Hepatocyte (in vitro differentiated cells): ENCODE measurements around the gene MICOS13. TPM values are rescaled to one million over a fixed set of nuclear protein-coding genes. Genes with fewer than 3 reads are reported as not detected.

Experiments
- DNase-seq: peaks from one replicate; pipeline ENCODE4 v3.0.0-alpha.2; 2016; ENCODE audit warnings: low spot score
- H2AFZ ChIP-seq: fragments of 200-600 bp; sonication (generic); 2 replicates; pipeline ENCODE4 v1.6.0; 2016; ENCODE audit warnings: antibody characterized with exemption, mild to moderate bottlenecking
- H3K27ac ChIP-seq: fragments of 200-600 bp; sonication (generic); 2 replicates; pipeline ENCODE4 v1.5.1; 2016; ENCODE audit warnings: mild to moderate bottlenecking
- H3K27me3 ChIP-seq: fragments of 200-600 bp; sonication (generic); 2 replicates; pipeline ENCODE4 v1.6.1; 2016
- H3K36me3 ChIP-seq: fragments of 200-600 bp; sonication (generic); replicated peaks from 2 replicates; pipeline ENCODE4 v1.5.1; 2016; ENCODE audit warnings: low read depth; ENCODE audit not compliant: insufficient read depth
- H3K4me1 ChIP-seq: fragments of 200-600 bp; sonication (generic); 2 replicates; pipeline ENCODE4 v1.5.1; 2016; ENCODE audit warnings: mild to moderate bottlenecking, moderate library complexity; ENCODE audit not compliant: insufficient read depth
- H3K4me2 ChIP-seq: fragments of 200-600 bp; sonication (generic); 2 replicates; pipeline ENCODE4 v1.6.0; 2016
- H3K4me3 ChIP-seq: fragments of 200-600 bp; sonication (generic); 2 replicates; pipeline ENCODE4 v1.5.1; 2016; ENCODE audit warnings: mild to moderate bottlenecking
- H3K79me2 ChIP-seq: fragments of 200-600 bp; sonication (generic); 2 replicates; pipeline ENCODE4 v1.6.0; 2017; ENCODE audit warnings: mild to moderate bottlenecking
- H3K9me2 ChIP-seq: fragments of 200-600 bp; sonication (generic); replicated peaks from 2 replicates; pipeline ENCODE4 v1.6.0; 2017; ENCODE audit warnings: mild to moderate bottlenecking; ENCODE audit not compliant: insufficient read depth
- H3K9me3 ChIP-seq: fragments of 200-600 bp; sonication (generic); 2 replicates; pipeline ENCODE4 v1.5.1; 2016; ENCODE audit warnings: low read depth, mild to moderate bottlenecking
- H4K20me1 ChIP-seq: fragments of 200-600 bp; sonication (generic); 2 replicates; pipeline ENCODE4 v1.6.0; 2016; ENCODE audit warnings: mild to moderate bottlenecking; ENCODE audit not compliant: insufficient read depth, poor library complexity, severe bottlenecking
- CTCF ChIP-seq: fragments of 200-600 bp; sonication (generic); IDR thresholded peaks from 2 replicates; pipeline ENCODE4 v1.5.1; 2016; ENCODE audit warnings: antibody characterized with exemption, mild to moderate bottlenecking; ENCODE audit not compliant: poor library complexity
- EZH2 ChIP-seq: fragments of 200-600 bp; sonication (generic); IDR thresholded peaks from 2 replicates; pipeline ENCODE4 v1.6.1; 2016; ENCODE audit warnings: antibody characterized with exemption, mild to moderate bottlenecking, borderline replicate concordance
- EZH2phosphoT487 ChIP-seq: fragments of 200-600 bp; sonication (generic); IDR thresholded peaks from one replicate; pipeline ENCODE4 v1.6.1; 2018; ENCODE audit warnings: antibody characterized with exemption, mild to moderate bottlenecking, low read depth, moderate library complexity; ENCODE audit not compliant: unreplicated experiment, severe bottlenecking
- WGBS: methylation state at CpG from one replicate; pipeline ENCODE4 v1.1.6; 2016; ENCODE audit warnings: low lambda C conversion rate; ENCODE audit errors: missing lambda C conversion rate; 5-methylcytosine and 5-hydroxymethylcytosine counted together
- polyA plus RNA-seq: library from polyadenylated mRNA; unstranded; fragments of >200 nt; fragmentation: Nextera tagmentation; extraction: Ambion mirVana; gene quantifications from 2 replicates; pipeline ENCODE4 v1.2.1, GENCODE V29; 2016
- total RNA-seq: library from RNA; depleted of rRNA; stranded (reverse); fragments of >200 nt; gene quantifications from 2 replicates; pipeline ENCODE4 v1.2.3, GENCODE V29; 2014

Gene MICOS13
- total and polyA plus RNA-seq, 2 experiments from 2014 or later: 32.3 to 120 TPM

- no peak overlapping the region for H2AFZ ChIP-seq
- peaks cover 30% of the 10 kb centered on the region for H3K4me1 ChIP-seq
- no peak for TF ChIP-seq EZH2
- TF ChIP-seq EZH2phosphoT487: no peak
- TF ChIP-seq CTCF: no peak
- no peaks in the 10 kb centered on the region for H3K27me3 ChIP-seq
- H3K36me3 ChIP-seq: no peaks in the 10 kb centered on the region
- no peak overlapping the region for H3K4me2 ChIP-seq
- WGBS: 95% methylated on average over 9 of the region's 9 CpGs
- peaks cover 100% of the 10 kb centered on the region for H3K79me2 ChIP-seq
- H3K4me3 ChIP-seq: no peak overlapping the region
- H4K20me1 ChIP-seq: peaks cover 99% of the 10 kb centered on the region
- no peak overlapping the region for H3K27ac ChIP-seq
- H3K9me2 ChIP-seq: no peaks in the 10 kb centered on the region
- no peak for DNase-seq
- H3K9me3 ChIP-seq: no peaks in the 10 kb centered on the region
Observed at GRCh38 chr19:5628919-5629481, 51.3 kb downstream of the MICOS13 start.

- TF ChIP-seq CTCF (no peak), EZH2 (no peak), EZH2phosphoT487 (no peak)
- no peak for DNase-seq
- WGBS: 96% methylated on average over 1 of the region's 1 CpG
- Histone ChIP-seq H3K4me3 (no peak overlapping the region), H3K36me3 (no peaks in the 10 kb centered on the region), H3K9me3 (no peaks in the 10 kb centered on the region), H4K20me1 (peaks cover 99% of the 10 kb centered on the region), H3K4me1 (peaks cover 30% of the 10 kb centered on the region), H2AFZ (no peak overlapping the region), H3K9me2 (no peaks in the 10 kb centered on the region), H3K4me2 (no peak overlapping the region), H3K27ac (no peak overlapping the region), H3K79me2 (peaks cover 100% of the 10 kb centered on the region), H3K27me3 (no peaks in the 10 kb centered on the region)
Observed at GRCh38 chr19:5628461-5628860, 51.9 kb downstream of the MICOS13 start.

Other genes starting within 250 kb of the MICOS13 start
- gene ZNRF4, start 225.1 kb downstream of the MICOS13 start, total RNA-seq: not detected in 2 replicates
- not detected in 2 replicates for gene ZNRF4, start 225.1 kb downstream of the MICOS13 start, polyA plus RNA-seq
- gene TINCR, start 112.6 kb downstream of the MICOS13 start, total RNA-seq: 0.64 and 1.8 TPM in 2 replicates
- gene TINCR, start 112.6 kb downstream of the MICOS13 start, polyA plus RNA-seq: 2.4 and 4.9 TPM in 2 replicates
- 21.1 and 22.7 TPM in 2 replicates for gene SAFB2, start 57.7 kb downstream of the MICOS13 start, total RNA-seq
- gene SAFB2, start 57.7 kb downstream of the MICOS13 start, polyA plus RNA-seq: 42.6 and 67.5 TPM in 2 replicates
- 42.0 and 50.2 TPM in 2 replicates for gene SAFB, start 57.4 kb downstream of the MICOS13 start, total RNA-seq
- gene SAFB, start 57.4 kb downstream of the MICOS13 start, polyA plus RNA-seq: 75.8 and 96.3 TPM in 2 replicates
- 14.0 and 14.9 TPM in 2 replicates for gene HSD11B1L, start 511 bp upstream of the MICOS13 start, total RNA-seq
- 25.1 and 26.0 TPM in 2 replicates for gene HSD11B1L, start 511 bp upstream of the MICOS13 start, polyA plus RNA-seq
- gene RPL36, start 9.8 kb upstream of the MICOS13 start, total RNA-seq: 637 and 1,059 TPM in 2 replicates
- gene RPL36, start 9.8 kb upstream of the MICOS13 start, polyA plus RNA-seq: 917 and 990 TPM in 2 replicates
- 61.6 and 63.0 TPM in 2 replicates for gene LONP1, start 39.6 kb upstream of the MICOS13 start, total RNA-seq
- gene LONP1, start 39.6 kb upstream of the MICOS13 start, polyA plus RNA-seq: 79.1 and 79.2 TPM in 2 replicates
- not detected in 2 replicates for gene CATSPERD, start 40.1 kb upstream of the MICOS13 start, total RNA-seq
- gene CATSPERD, start 40.1 kb upstream of the MICOS13 start, polyA plus RNA-seq: not detected in 2 replicates
- 0.13 and 1.2 TPM in 2 replicates for gene PRR22, start 104.2 kb upstream of the MICOS13 start, total RNA-seq
- 2.9 and 5.5 TPM in 2 replicates for gene PRR22, start 104.2 kb upstream of the MICOS13 start, polyA plus RNA-seq
- gene DUS3L, start 110.6 kb upstream of the MICOS13 start, total RNA-seq: 24.9 and 26.7 TPM in 2 replicates
- gene DUS3L, start 110.6 kb upstream of the MICOS13 start, polyA plus RNA-seq: 28.9 and 44.9 TPM in 2 replicates
- 2.7 and 5.6 TPM in 2 replicates for gene NRTN, start 124.6 kb upstream of the MICOS13 start, total RNA-seq
- 31.1 and 35.6 TPM in 2 replicates for gene NRTN, start 124.6 kb upstream of the MICOS13 start, polyA plus RNA-seq
- 0.07 and 0.36 TPM in 2 replicates for gene FUT6, start 159.2 kb upstream of the MICOS13 start, total RNA-seq
- 0.90 TPM in 1 of 2 replicates, not detected in the other for gene FUT6, start 159.2 kb upstream of the MICOS13 start, polyA plus RNA-seq
- 0.08 TPM in 1 of 2 replicates, not detected in the other for gene FUT3, start 170.9 kb upstream of the MICOS13 start, total RNA-seq
- 0.45 TPM in 1 of 2 replicates, not detected in the other for gene FUT3, start 170.9 kb upstream of the MICOS13 start, polyA plus RNA-seq
- gene FUT5, start 190.0 kb upstream of the MICOS13 start, total RNA-seq: not detected in 2 replicates
- gene FUT5, start 190.0 kb upstream of the MICOS13 start, polyA plus RNA-seq: not detected in 2 replicates
- gene NDUFA11, start 223.3 kb upstream of the MICOS13 start, total RNA-seq: 158 and 171 TPM in 2 replicates
- gene NDUFA11, start 223.3 kb upstream of the MICOS13 start, polyA plus RNA-seq: 437 and 441 TPM in 2 replicates
- 4.3 and 5.9 TPM in 2 replicates for gene VMAC, start 224.4 kb upstream of the MICOS13 start, total RNA-seq
- 3.1 and 4.5 TPM in 2 replicates for gene VMAC, start 224.4 kb upstream of the MICOS13 start, polyA plus RNA-seq
- gene CAPS, start 233.7 kb upstream of the MICOS13 start, total RNA-seq: 7.5 and 15.5 TPM in 2 replicates
- 17.8 and 23.1 TPM in 2 replicates for gene CAPS, start 233.7 kb upstream of the MICOS13 start, polyA plus RNA-seq